GM19463 (cell line): ENCODE data around the gene TDRD12.
"Not testable (repeated sequence)": the region's sequence is repeated elsewhere in the genome, so short reads cannot be mapped to it uniquely, and the experiment has no call there.

Experiments used
- ATAC-seq: cut with Tn5 transposase; IDR thresholded peaks from one replicate; pipeline ENCODE4 v1.9.1; 2021; ENCODE audit warnings: mild to moderate bottlenecking, moderate library complexity; ENCODE audit not compliant: unreplicated experiment

Gene TDRD12

DNA sequence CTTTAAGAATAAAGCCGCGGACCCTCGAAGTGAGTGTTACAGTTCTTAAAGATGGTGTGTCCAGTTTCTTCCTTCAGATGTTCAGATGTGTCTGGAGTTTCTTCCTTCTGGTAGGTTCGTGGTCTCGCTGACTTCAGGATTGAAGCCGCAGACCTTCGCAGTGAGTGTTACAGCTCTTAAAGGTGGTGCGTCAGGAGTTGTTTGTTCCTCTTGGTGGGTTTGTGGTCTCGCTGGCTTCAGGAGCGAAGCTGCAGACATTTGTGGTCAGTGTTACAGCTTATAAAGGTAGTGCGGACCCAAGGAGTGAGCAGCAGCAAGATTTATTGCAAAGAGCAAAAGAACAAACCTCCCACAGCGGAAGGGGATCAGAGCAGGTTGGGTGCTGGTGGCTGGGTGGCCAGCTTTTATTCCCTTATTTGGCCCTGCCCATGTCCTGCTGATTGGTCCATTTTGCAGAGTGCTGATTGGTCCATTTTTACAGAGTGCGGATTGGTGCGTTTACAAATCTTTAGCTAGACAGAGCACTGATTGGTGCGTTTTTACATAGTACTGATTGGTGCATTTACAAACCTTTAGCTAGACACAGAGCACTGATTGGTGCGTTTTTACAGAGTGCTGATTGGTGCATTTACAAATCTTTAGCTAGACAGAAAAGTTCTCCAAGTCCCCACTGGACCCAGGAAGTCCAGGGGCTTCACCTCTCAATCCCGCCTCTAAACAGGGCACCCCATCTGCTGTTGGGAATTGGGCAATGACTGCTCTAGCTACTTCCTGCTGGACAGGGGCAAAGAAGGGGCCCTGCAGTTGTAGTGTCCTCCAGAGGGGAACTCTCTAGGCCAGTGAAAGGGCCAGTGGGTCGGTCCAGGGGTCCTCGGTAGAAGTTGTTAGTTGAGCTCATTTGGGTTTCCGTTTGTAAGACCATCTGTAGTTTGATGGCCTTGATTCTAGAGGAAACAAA is 26.1 kb upstream of the TDRD12 start:
- not testable (repeated sequence) for ATAC-seq

DNA sequence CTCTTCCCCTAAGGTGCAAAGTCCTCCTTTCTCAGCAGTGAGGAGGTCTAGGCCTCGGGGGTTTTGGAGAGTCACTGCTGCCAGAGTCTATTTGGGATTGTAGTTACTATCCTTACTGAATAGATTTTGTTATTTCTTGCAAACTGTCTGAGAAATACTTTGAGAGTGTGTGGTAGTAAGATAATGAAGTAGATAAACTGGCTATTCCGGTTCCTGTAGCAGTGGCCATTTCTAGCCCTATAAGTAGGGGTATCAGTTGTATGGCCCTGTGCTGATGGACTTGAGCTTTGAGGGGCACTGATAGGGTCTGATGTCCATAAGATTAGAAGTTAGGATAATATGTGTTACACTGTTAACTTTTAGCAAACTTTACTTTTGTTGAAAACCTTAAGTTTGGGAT is 25.3 kb upstream of the TDRD12 start:
- ATAC-seq: not testable (repeated sequence)

DNA sequence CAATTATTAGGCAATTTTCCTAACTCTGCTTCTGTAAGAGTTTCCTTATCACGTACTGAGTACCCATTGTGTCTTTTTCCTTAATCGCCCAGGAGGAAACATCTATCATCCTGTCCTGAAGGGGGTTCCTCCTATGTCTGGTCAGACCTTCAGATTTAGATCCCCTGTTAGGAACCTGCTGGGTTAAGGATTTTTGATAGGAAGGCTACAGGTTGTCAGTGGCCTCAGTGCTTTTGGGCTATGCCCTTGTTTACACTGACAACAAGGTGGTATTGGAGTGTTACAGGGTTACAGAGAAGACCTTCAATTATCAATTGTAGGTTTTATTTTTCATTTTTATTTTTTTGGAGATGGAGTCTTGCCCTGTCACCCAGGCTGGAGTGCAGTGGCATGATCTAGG is 24.7 kb upstream of the TDRD12 start:
- not testable (repeated sequence) for ATAC-seq

DNA sequence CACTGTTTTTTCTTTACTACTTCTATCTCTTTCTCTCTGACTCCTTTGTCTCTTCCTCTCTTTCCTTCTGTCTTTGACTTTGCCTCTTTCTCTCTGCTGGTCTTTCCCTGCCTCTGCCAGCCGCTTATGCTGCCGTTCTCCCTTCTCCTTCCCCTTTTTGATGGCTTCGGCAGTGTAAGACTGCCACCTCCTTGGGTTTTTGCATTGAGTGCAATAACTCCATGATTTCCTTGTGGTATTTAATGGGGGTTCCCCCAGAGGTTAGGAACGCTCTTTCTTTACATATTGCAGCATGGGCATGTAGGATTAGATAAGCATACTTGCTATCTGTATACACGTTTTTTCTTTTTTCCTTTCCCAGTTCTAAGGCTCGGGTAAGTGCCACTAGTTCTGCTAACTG is 24.1 kb upstream of the TDRD12 start:
- ATAC-seq: not testable (repeated sequence)

DNA sequence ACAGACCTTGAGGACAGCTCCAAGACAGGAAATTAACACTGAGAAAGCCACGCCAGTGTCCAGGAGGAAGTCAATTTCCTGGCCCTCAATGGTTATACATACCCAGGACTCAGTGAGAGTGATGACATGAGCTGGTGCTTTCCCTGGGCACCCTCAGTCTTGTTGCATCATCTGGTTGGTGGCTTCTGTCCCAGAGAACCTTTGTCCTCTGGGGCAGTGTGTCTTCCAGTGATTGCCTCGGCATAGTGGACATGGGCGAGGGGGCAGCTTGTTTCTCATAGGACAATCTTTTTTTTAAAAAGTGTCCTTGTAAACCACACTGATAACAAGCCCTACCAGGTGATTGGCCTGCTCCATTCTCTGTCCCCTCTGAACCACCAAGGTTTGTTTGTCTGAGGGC is 22.8 kb upstream of the TDRD12 start:
- ATAC-seq: not testable (repeated sequence)

DNA sequence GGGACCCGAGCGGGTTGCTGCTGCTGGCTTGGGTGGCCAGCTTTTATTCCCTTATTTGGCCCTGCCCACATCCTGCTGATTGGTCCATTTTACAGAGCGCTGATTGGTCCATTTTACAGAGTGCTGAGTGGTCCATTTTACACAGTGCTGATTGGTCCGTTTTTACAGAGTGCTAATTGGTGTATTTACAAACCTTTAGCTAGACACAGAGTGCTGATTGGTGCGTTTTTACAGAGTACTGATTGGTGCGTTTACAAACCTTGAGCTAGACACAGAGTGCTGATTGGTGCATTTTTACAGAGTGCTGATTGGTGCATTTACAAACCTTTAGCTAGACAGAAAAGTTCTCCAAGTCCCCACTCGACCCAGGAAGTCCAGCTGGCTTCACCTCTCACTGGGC is 19.4 kb upstream of the TDRD12 start:
- ATAC-seq: not testable (repeated sequence)

DNA sequence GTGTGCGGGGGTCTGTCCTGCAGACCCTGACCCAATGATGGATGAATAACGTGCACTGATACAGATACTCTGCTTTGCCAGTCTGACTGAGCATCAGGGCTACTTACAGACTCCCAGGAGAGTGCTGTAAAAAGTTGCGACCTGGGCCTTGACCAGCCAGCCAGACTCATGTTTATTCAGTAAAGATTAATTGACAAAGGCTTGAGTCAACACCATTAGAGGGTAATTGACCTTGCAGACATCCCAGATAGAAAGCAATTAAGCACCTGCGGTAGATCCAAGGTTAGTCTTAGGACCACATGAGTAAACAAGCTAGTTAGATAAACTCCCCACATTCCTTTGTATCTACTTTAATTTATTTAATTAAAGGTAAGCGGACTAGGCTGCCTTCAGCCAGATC is 17.6 kb upstream of the TDRD12 start:
- ATAC-seq: no peak

DNA sequence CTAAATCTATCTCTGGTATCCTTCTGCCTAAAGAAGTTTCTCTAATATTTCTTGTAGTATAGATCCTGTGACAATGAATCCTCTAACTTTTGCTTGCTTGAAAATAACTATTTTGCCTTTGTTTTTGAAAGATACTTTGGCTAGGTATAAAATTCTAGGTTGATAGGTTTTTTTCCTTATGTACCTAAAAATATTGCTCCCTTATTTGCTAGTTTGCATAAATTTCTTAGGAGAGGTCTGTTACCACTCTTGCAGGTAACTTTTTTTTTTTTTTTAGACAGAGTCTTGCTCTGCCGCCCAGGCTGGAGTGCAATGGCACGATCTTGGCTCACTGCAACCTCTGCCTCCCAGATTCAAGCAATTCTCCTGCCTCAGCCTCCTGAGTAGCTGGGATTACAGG is 15.6 kb upstream of the TDRD12 start:
- not testable (repeated sequence) for ATAC-seq

DNA sequence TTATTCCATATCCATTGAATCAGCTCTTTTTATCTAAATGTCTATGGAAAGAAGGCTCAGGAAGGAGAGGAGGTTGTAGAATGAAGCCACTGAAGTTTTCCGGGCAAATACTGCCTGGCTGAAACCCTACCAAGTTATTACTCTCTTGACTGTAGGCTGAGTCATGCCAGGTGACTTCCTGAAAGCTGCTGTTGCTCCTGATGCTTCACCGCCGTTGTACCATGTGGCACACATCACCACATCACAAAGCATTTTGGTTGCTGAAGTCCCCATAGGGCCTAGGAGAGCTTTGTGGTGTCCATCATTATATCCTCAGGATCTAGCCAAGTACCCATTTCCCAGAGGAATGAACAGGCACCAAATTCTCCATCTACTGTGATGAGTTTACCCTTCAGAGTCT is 11.1 kb upstream of the TDRD12 start:
- ATAC-seq: no peak

DNA sequence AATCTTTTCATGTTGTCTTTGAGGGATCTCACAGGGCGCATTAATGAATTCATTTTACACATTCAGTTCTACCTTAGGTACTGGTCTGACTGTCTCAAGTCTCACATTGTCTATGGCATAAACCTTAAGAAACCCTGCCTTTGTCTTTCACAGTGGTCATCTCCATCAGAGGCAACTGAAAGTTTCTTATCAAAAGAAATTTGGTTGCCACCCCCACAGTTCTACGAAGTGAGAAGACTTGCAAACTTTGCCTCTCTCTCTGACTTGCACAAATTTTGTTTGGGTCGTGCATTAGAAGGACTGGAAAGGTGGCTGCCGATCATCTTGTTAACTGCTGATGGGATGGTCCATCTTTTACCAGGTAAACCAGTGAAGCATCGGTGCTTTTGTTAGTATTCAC is 10.5 kb upstream of the TDRD12 start:
- no peak for ATAC-seq

DNA sequence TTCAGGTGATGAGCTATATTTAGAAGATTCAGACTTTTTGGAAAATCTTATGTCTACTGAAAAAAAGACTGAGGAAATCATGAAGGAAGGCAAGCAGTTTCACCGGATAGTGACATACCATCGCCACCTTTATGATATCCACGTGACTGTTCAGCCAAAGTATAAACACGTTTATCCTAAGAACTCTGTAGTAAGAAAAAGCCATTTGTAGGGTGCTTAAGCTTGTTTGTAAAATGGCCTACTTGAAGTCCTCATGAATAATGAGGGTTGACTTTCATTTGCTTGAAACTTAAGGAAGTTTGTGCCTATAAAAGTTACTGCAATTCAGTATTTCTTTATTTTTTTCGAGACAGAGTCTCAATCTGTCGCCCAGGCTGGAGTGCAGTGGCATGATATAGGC is 7.8 kb upstream of the TDRD12 start:
- ATAC-seq: no peak

DNA sequence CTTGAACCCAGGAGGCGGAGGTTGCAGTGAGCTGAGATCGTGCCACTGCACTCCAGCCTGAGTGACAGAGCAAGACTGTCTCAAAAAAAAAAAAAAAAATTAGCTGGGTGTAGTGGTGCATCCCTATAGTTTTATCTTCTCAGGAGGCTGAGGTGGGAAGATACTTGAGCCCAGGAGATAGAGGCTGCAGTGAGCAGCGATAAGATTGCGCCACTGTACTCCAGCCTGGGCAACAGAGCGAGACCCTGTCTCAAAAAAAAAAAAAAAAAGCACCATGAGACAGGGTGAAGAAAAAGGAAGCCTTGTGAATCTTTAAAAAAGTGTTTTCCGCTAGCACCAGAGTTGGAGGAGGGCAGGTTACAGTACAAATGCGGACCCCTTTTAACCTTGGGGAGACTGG is 3.4 kb upstream of the TDRD12 start:
- ATAC-seq: not testable (repeated sequence)

DNA sequence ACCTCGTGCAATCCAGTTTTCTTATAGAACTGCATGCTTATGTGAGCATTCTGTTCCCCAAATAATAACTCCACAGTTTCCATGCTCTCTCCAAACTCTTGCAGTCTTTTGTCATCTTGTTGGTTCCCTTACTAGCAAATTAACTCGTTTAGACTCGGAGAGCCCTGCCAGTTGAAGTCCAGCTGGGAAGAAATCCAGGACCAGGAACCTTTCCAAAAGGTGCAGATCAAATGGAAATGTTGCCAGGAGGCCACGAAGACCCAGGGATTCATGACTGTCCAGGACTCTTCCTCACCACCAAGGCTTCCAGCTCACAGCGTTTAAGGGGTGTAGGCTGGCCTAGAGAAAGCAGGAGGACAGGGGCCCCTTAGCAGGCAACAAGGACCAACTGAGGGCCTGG is 2.1 kb upstream of the TDRD12 start:
- no peak for ATAC-seq

DNA sequence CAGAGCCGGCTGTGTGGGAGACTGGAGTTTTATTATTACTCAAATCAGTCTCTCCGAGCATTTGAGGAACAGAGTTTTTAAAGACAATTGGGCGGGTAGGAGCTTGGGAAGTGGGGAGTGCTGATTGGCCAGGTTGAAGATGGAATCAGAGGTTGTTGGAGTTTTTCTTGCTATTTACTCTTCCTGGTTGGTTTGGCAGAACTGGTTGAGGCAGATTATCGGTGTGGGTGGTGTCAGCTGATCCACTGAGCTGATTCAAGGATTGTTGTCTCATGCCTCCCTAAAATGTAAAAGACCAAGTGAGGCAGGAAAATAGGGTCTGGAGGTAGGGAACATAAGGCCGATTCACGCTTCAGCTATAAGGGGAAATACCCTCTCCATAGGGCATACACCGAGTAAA is 1.3 kb upstream of the TDRD12 start:
- no peak for ATAC-seq

DNA sequence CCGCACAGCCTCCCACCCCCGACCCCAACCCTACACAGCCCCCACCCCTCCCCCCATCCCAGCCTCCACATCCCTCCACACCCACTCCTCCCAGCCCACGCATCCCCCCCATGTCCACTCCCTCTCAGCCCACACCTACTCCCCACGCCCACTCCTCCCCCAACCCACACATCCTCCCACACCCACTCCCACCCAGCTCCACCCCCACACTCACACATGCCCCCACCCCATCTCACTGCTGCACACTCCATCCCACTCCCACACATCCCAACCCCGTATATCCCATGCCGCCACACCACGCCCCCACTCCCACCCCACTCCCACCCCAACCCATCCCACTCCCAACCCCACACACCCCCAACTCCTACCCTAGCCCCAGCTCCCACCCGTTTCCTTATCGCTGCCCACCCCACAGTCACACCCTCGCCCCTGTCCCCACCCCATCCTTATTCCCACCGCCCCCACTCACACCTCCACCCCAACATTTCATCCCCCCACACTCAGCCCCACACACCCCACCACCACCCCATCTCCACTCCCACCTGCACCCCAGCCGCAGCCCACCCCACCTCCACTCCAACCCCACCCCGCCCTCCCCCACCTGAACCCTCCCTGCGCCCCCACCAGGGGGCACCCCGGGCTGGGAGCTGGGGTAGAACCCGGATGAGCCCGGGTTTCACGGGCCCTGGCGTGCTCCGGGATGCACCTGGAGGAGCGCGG is 809 bp downstream of the TDRD12 start:
- ATAC-seq: no peak

DNA sequence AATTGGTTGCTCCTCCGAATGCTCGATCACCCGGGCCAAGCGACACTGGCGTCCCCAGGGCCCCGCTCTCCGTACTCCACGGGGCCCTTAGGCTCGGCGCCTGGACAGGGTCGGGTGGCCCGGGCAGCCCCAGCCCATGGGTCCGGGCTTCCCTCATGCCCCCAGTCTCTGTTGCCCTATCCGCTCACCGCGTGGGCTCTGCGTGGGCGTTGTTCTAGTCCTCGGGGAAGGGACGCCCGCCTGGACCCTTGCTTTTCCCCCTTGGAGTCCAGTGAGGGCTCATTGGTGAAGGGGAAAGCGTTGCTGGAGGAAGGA is 1.3 kb downstream of the TDRD12 start:
- ATAC-seq: no peak

DNA sequence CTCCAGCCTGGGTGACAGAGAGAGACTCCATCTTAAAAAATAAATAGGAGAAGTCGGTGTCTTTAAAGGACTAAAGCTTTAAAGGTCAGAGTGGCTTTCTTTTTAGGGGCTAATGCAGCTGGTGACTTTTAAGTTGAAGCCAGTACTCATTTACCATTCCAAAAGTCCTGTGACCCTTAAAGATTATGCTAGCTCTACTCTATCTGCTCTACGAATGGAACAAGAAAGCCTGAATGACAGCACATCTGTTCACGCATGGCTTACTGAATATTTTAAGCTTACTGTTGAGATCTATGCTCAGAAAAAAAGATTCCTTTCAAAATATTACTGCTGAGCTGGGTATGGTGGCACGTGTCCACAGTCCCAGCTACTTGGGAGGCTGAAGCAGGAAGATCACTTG is 16.4 kb downstream of the TDRD12 start:
- no peak for ATAC-seq

DNA sequence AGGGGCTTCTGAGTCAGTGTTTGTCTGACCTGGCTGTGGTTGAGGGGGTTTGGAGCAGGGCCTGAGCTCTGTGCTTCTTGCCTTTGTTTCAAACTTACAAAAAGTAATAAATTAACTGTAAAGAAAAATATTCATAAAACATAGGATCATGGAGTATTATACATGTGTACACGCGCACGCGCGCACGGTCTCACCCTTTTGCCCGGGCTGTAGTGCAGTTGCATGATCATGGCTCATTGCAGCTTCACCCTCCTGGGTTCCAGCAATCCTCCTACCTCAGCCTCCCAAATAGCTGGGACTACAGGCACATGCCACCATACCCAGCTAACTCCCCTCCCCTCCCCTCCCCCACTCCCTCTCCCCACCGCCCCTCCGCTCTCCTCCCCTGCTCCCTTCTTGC is 23.5 kb downstream of the TDRD12 start:
- ATAC-seq: no peak

DNA sequence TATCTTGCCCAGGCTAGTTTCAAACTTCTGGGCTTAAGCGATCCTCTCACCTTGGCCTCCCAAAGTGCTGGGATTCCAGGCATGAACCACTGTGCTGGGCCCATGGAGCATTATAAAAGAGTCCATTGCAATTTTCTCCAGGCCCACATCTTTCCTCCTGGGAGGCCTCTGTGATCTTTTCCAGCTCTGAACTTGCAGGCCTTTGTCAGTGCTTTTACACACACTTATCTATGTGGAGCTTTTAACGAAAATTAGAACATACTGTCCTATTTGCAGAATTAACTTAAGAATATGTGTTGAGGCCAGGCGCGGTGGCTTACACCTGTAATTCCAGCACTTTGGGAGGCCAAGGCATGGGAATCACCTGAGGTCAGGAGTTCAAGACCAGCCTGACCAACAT is 23.9 kb downstream of the TDRD12 start:
- no peak for ATAC-seq

DNA sequence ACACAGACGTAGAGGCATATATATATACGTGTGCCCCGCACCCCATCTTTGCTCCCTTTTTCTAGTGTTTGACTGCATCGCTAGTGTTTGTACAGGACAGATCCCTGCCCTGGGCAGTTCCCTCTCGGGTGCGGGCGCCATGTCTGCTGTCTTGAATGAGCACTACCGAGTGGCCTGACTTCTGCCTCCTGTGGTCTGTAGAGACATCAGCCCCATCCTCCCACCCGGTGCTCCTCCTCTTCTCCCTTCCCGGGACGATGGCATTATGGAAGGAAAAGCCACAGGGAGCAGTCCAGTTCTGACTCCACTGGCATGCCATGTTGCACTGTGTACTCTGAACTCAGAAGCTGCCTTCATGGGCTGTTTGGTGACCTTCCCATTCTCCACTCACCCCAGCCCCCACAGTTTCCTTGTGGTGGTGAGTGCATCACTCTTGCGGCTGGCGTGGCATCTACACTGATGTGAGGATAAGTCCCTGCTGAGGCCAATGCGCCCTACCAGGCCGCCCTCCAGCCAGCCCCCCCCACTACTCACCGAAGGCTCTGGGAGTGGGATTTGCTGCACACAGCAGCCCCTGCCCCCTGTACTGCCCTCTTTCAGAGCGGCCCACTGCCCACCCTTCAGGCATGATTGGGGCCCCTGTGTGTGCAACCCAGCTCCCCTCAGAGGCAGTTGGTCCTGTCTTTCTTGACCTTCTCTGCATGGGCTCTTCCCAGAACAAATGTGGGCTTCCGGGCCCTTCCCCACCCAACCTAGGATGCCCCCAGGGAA is 25.2 kb downstream of the TDRD12 start:
- ATAC-seq: no peak

DNA sequence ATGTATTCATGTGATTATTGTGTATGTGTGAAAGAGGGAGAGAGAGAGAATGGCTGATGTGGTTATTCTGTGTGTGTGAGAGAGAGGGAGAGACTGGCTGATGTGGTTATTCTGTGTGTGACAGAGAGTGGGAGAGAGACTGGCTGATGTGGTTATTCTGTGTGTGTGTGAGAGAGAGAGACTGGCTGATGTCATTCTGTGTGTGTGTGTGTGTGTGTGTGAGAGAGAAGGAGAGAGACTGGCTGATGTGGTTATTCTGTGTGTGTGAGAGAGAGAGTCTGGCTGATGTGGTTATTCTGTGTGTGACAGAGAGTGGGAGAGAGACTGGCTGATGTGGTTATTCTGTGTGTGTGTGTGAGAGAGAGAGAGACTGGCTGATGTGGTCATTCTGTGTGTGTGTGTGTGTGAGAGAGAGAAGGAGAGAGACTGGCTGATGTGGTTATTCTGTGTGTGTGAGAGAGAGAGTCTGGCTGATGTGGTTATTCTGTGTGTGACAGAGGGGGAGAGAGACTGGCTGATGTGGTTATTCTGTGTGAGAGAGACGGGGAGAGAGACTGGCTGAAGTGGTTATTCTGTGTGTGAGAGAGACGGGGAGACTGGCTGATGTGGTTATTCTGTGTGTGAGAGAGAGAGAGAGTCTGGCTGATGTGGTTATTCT is 26.2 kb downstream of the TDRD12 start:
- not testable (repeated sequence) for ATAC-seq
